B cell (primary cell): ENCODE data around the gene PREP.

Source experiments
- CTCF ChIP-seq: fragments of 200-600 bp; IDR thresholded peaks from one replicate; pipeline ENCODE4 v1.8.0; 2022; ENCODE audit warnings: antibody characterized with exemption, mild to moderate bottlenecking
- EZH2 ChIP-seq: IDR thresholded peaks from 2 replicates; pipeline ENCODE4 v1.6.1; 2012; ENCODE audit warnings: borderline replicate concordance, low read depth, mild to moderate bottlenecking, moderate library complexity, low read length; ENCODE audit not compliant: insufficient read depth, poor library complexity, severe bottlenecking

- no peak for TF ChIP-seq CTCF
- TF ChIP-seq EZH2: no peak
Measured at GRCh38 chr6:105319331-105319730, 83.6 kb downstream of the PREP start.
